ENCODE results near the gene PPP1R13B.

DNA sequence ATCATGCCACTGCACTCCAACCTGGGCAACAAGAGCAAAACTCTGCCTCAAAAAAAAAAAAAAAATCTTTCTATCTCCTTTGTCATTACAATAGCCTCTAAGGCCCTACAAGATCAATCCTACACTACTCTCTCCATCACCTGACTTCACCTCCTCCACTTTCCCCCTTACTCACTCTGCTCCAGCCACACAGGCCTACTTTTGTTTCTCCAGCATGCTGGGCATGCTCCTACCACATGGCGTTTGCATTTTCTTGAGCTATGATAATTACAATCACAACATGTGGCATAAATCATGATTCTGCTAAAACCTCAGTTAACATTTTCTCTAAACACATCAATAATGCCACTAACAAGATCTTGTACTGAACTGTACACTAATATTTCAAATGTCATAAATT, 7.8 kb downstream of the PPP1R13B start:
- TF ChIP-seq, protein P1, sequence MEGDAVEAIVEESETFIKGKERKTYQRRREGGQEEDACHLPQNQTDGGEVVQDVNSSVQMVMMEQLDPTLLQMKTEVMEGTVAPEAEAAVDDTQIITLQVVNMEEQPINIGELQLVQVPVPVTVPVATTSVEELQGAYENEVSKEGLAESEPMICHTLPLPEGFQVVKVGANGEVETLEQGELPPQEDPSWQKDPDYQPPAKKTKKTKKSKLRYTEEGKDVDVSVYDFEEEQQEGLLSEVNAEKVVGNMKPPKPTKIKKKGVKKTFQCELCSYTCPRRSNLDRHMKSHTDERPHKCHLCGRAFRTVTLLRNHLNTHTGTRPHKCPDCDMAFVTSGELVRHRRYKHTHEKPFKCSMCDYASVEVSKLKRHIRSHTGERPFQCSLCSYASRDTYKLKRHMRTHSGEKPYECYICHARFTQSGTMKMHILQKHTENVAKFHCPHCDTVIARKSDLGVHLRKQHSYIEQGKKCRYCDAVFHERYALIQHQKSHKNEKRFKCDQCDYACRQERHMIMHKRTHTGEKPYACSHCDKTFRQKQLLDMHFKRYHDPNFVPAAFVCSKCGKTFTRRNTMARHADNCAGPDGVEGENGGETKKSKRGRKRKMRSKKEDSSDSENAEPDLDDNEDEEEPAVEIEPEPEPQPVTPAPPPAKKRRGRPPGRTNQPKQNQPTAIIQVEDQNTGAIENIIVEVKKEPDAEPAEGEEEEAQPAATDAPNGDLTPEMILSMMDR (IDR thresholded peaks at IDR 0.05): no peak
- no peak for TF ChIP-seq POLR2A (IDR thresholded peaks at IDR 0.05)

Data from breast epithelium (tissue), 3 donors.